SU-DHL-6 (cell line): Measurements from ENCODE around the gene ZNF556.

Experiments used
- CTCF ChIP-seq: fragments of 200-600 bp; sonication (generic); IDR thresholded peaks from one replicate; pipeline ENCODE4 v1.5.1; 2017; ENCODE audit warnings: antibody characterized with exemption, mild to moderate bottlenecking, low read length, moderate library complexity; ENCODE audit not compliant: insufficient read depth, poor library complexity, severe bottlenecking
- EZH2phosphoT487 ChIP-seq: fragments of 200-600 bp; sonication (generic), shearing (Covaris generic); conservative IDR thresholded peaks from 2 replicates; pipeline ENCODE4 v1.6.1; 2018; ENCODE audit warnings: mild to moderate bottlenecking, antibody characterized with exemption, low read length, moderate library complexity, mixed read lengths

- TF ChIP-seq CTCF, result no peak
- TF ChIP-seq EZH2phosphoT487, result no peak
Observed at GRCh38 chr19:2869618-2870017, 2.5 kb downstream of the ZNF556 start.
